H1 (cell line): Measurements from ENCODE around the gene EMP3. TPM values are rescaled to one million over a fixed set of nuclear protein-coding genes. Genes with fewer than 3 reads are reported as not detected.

Experiments
- CBX5 ChIP-seq: fragments of 300-800, 300-1000 bp; sonication (generic); IDR thresholded peaks from 2 replicates; pipeline ENCODE4 v1.7.1; 2016; ENCODE audit warnings: antibody characterized with exemption, low read length, low read depth
- CEBPB ChIP-seq: IDR thresholded peaks from 2 replicates; pipeline ENCODE4 v1.6.1; 2012; ENCODE audit warnings: low read depth, low read length
- CHD2 ChIP-seq: IDR thresholded peaks from 2 replicates; pipeline ENCODE4 v1.6.1; 2012; ENCODE audit warnings: low read length, improper control_type of control experiment
- CREB1 ChIP-seq: IDR thresholded peaks from 2 replicates; pipeline ENCODE4 v1.6.1; 2012; ENCODE audit warnings: inconsistent platforms
- NANOG ChIP-seq: IDR thresholded peaks from 2 replicates; pipeline ENCODE4 v1.6.1; 2011; ENCODE audit warnings: low read length, low read depth, mild to moderate bottlenecking, inconsistent platforms; ENCODE audit not compliant: insufficient read depth, poor library complexity, severe bottlenecking
- SIRT6 ChIP-seq: IDR thresholded peaks from one replicate; pipeline ENCODE4 v1.7.1; 2012; ENCODE audit warnings: low read length, inconsistent platforms
- SRF ChIP-seq: IDR thresholded peaks from 2 replicates; pipeline ENCODE4 v1.6.1; 2011; ENCODE audit warnings: mild to moderate bottlenecking, low read depth, low read length, moderate library complexity
- polyA plus RNA-seq, 7 experiments: library from polyadenylated mRNA; depleted of rRNA in 3 of 7; stranded (reverse) in 5 of 7; unstranded in 2 of 7; fragments of >200 nt in 5 of 7; fragments of 200-250 nt in 2 of 7; gene quantifications; 1 replicate in 5 of 7; 2 replicates in 1 of 7; 4 replicates in 1 of 7; pipeline versions ENCODE4 v1.2.1 to v1.2.3, GENCODE V29; 2011 to 2013; ENCODE audit warnings: missing spikeins in 2 of 7, mixed read lengths in 2 of 7
- total RNA-seq: library from RNA; stranded (reverse); fragmentation: NEBNext Ultra II Directional; extraction: Animal tissue kit (Norgen Biotek cat#: 25700); gene quantifications from 2 replicates; pipeline ENCODE4 v1.2.1, GENCODE V29; 2021
- TF ChIP-seq, protein P1 (sequence below): fragments of 300-600 bp; sonication (generic); IDR thresholded peaks from 2 replicates; pipeline ENCODE4 v1.7.1; 2012; ENCODE audit warnings: low read length, moderate library complexity, mild to moderate bottlenecking, inconsistent platforms; ENCODE audit not compliant: insufficient replicate concordance
- TF ChIP-seq, protein P2 (sequence below): IDR thresholded peaks from 2 replicates; pipeline ENCODE4 v1.6.1; 2012; ENCODE audit warnings: inconsistent platforms
- TF ChIP-seq, protein P3 (sequence below): IDR thresholded peaks from 2 replicates; pipeline ENCODE4 v1.6.1; 2012; ENCODE audit warnings: inconsistent platforms

The EMP3 gene
- total and polyA plus RNA-seq, 2 of the 8 experiments (the other 6 are each of a cell fraction or from before 2014, with no cell fraction given): 18.4 to 87.8 TPM

DNA sequence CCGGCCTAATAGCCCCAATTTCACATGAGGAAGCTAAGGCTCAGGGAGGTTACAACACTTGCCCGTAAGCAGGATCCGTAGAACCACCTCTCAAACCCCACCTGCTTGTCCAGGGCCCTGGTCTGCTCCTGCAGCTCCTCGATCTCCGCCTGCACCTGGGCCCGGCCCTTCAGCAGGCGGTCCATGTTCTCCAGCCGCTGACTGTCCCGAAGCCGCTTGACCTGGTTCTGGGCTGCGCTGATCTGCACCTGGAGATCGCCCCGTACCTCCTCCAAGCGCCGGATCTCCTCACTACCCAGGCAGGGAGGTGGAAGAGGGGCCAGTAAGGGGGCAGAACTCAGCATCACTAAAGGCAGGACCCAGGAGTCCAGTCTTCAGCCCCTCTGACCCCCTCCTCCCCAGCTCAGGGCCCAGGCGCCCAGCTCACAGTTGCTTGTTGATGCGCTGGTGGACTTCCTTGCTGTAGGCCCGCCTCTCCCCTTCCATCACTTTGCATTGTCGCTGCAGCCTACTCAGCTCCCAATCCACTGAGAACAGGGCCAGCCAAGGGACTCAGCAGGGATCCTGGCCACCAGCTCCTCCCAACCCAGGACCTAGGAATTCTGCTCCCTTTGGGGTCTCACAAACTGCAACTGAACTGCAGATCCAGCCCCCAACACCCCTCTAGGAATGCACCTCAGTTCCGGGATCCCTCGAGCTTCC lies 6.9 kb upstream of the EMP3 start (continued):
- TF ChIP-seq, protein P1, sequence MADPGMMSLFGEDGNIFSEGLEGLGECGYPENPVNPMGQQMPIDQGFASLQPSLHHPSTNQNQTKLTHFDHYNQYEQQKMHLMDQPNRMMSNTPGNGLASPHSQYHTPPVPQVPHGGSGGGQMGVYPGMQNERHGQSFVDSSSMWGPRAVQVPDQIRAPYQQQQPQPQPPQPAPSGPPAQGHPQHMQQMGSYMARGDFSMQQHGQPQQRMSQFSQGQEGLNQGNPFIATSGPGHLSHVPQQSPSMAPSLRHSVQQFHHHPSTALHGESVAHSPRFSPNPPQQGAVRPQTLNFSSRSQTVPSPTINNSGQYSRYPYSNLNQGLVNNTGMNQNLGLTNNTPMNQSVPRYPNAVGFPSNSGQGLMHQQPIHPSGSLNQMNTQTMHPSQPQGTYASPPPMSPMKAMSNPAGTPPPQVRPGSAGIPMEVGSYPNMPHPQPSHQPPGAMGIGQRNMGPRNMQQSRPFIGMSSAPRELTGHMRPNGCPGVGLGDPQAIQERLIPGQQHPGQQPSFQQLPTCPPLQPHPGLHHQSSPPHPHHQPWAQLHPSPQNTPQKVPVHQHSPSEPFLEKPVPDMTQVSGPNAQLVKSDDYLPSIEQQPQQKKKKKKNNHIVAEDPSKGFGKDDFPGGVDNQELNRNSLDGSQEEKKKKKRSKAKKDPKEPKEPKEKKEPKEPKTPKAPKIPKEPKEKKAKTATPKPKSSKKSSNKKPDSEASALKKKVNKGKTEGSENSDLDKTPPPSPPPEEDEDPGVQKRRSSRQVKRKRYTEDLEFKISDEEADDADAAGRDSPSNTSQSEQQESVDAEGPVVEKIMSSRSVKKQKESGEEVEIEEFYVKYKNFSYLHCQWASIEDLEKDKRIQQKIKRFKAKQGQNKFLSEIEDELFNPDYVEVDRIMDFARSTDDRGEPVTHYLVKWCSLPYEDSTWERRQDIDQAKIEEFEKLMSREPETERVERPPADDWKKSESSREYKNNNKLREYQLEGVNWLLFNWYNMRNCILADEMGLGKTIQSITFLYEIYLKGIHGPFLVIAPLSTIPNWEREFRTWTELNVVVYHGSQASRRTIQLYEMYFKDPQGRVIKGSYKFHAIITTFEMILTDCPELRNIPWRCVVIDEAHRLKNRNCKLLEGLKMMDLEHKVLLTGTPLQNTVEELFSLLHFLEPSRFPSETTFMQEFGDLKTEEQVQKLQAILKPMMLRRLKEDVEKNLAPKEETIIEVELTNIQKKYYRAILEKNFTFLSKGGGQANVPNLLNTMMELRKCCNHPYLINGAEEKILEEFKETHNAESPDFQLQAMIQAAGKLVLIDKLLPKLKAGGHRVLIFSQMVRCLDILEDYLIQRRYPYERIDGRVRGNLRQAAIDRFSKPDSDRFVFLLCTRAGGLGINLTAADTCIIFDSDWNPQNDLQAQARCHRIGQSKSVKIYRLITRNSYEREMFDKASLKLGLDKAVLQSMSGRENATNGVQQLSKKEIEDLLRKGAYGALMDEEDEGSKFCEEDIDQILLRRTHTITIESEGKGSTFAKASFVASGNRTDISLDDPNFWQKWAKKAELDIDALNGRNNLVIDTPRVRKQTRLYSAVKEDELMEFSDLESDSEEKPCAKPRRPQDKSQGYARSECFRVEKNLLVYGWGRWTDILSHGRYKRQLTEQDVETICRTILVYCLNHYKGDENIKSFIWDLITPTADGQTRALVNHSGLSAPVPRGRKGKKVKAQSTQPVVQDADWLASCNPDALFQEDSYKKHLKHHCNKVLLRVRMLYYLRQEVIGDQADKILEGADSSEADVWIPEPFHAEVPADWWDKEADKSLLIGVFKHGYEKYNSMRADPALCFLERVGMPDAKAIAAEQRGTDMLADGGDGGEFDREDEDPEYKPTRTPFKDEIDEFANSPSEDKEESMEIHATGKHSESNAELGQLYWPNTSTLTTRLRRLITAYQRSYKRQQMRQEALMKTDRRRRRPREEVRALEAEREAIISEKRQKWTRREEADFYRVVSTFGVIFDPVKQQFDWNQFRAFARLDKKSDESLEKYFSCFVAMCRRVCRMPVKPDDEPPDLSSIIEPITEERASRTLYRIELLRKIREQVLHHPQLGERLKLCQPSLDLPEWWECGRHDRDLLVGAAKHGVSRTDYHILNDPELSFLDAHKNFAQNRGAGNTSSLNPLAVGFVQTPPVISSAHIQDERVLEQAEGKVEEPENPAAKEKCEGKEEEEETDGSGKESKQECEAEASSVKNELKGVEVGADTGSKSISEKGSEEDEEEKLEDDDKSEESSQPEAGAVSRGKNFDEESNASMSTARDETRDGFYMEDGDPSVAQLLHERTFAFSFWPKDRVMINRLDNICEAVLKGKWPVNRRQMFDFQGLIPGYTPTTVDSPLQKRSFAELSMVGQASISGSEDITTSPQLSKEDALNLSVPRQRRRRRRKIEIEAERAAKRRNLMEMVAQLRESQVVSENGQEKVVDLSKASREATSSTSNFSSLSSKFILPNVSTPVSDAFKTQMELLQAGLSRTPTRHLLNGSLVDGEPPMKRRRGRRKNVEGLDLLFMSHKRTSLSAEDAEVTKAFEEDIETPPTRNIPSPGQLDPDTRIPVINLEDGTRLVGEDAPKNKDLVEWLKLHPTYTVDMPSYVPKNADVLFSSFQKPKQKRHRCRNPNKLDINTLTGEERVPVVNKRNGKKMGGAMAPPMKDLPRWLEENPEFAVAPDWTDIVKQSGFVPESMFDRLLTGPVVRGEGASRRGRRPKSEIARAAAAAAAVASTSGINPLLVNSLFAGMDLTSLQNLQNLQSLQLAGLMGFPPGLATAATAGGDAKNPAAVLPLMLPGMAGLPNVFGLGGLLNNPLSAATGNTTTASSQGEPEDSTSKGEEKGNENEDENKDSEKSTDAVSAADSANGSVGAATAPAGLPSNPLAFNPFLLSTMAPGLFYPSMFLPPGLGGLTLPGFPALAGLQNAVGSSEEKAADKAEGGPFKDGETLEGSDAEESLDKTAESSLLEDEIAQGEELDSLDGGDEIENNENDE: no peak
- TF ChIP-seq, protein P2, sequence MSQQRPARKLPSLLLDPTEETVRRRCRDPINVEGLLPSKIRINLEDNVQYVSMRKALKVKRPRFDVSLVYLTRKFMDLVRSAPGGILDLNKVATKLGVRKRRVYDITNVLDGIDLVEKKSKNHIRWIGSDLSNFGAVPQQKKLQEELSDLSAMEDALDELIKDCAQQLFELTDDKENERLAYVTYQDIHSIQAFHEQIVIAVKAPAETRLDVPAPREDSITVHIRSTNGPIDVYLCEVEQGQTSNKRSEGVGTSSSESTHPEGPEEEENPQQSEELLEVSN: no peak
- TF ChIP-seq SRF (no peak), CREB1 (no peak), CEBPB (no peak), CBX5 (no peak), SIRT6 (no peak), NANOG (no peak), CHD2 (no peak)
- TF ChIP-seq, protein P3, sequence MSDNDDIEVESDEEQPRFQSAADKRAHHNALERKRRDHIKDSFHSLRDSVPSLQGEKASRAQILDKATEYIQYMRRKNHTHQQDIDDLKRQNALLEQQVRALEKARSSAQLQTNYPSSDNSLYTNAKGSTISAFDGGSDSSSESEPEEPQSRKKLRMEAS: no peak
